PC-9 (cell line): Measurements from ENCODE around the gene FAM219A. TPM values are rescaled to one million over a fixed set of nuclear protein-coding genes. Genes with fewer than 3 reads are reported as not detected.

ENCODE experiments used
- BruUV-seq: library from RNA; stranded (reverse); fragments of 400-500 nt; replicated peaks from 2 replicates; lab custom pipeline; 2021; lab: Mats Ljungman, UMichigan
- CTCF ChIA-PET: fragments of 300-600 bp; sonication (Branson Sonifier 250); formaldehyde crosslinking; loops from one replicate; lab custom pipeline; 2022; ENCODE audit warnings: antibody characterized with exemption; lab: Charles Lee
- POLR2A ChIA-PET: fragments of 300-600 bp; sonication (Branson Sonifier 250); formaldehyde crosslinking; loops from one replicate; lab custom pipeline; 2022; ENCODE audit warnings: antibody characterized with exemption; ENCODE audit not compliant: unreplicated experiment; lab: Charles Lee
- DNase-seq, 2 experiments: peaks; one replicate each; pipeline versions ENCODE4 v3.0.0 to v3.0.0-alpha.2; 2015 to 2022; ENCODE audit warnings: mixed read lengths in 1 of 2
- H2AFZ ChIP-seq: fragments of 200-600 bp; sonication (generic); 2 replicates; pipeline ENCODE4 v1.8.1; 2017; ENCODE audit warnings: antibody characterized with exemption
- H3F3A ChIP-seq: fragments of 200-600 bp; sonication (generic); 2 replicates; pipeline ENCODE4 v1.8.1; 2017; ENCODE audit warnings: antibody characterized with exemption, mild to moderate bottlenecking, low read depth; ENCODE audit not compliant: insufficient read depth
- H3K27ac ChIP-seq: fragments of 200-600 bp; sonication (generic); 2 replicates; pipeline ENCODE4 v1.6.1; 2016; ENCODE audit warnings: mixed run types
- H3K27me3 ChIP-seq: fragments of 200-600 bp; sonication (generic); 2 replicates; pipeline ENCODE4 v1.6.1; 2016; ENCODE audit warnings: low read depth, mixed run types; ENCODE audit not compliant: insufficient read depth
- H3K36me3 ChIP-seq: fragments of 200-600 bp; sonication (generic); 2 replicates; pipeline ENCODE4 v1.6.1; 2016; ENCODE audit warnings: low read depth, mixed run types
- H3K4me1 ChIP-seq: fragments of 200-600 bp; sonication (generic); replicated peaks from 2 replicates; pipeline ENCODE4 v1.6.1; 2016; ENCODE audit warnings: mixed run types; ENCODE audit not compliant: insufficient read depth
- H3K4me2 ChIP-seq: fragments of 200-600 bp; sonication (generic); 2 replicates; pipeline ENCODE4 v1.6.1; 2017; ENCODE audit warnings: mixed run types
- H3K4me3 ChIP-seq: fragments of 200-600 bp; sonication (generic); 2 replicates; pipeline ENCODE4 v1.6.1; 2016; ENCODE audit warnings: mixed run types
- H3K79me2 ChIP-seq: fragments of 200-600 bp; sonication (generic); 2 replicates; pipeline ENCODE4 v1.6.1; 2017; ENCODE audit warnings: low read depth, mixed run types
- H3K9me2 ChIP-seq: fragments of 200-600 bp; sonication (generic); 2 replicates; pipeline ENCODE4 v1.8.1; 2017; ENCODE audit warnings: mild to moderate bottlenecking; ENCODE audit not compliant: insufficient read depth
- H3K9me3 ChIP-seq: fragments of 200-600 bp; sonication (generic); 2 replicates; pipeline ENCODE4 v1.8.1; 2016; ENCODE audit warnings: low read depth; ENCODE audit not compliant: insufficient read depth
- H4K20me1 ChIP-seq: fragments of 200-600 bp; sonication (generic); 2 replicates; pipeline ENCODE4 v1.8.1; 2017; ENCODE audit not compliant: insufficient read depth
- EZH2 ChIP-seq: fragments of 200-600 bp; sonication (generic); IDR thresholded peaks from 2 replicates; pipeline ENCODE4 v1.8.0; 2017; ENCODE audit warnings: antibody characterized with exemption, low read depth
- intact Hi-C: fragments of 100-400 bp; cut with micrococcal nuclease; formaldehyde crosslinking; loops from one replicate; pipeline ENCODE4 v1.10.0; 2022; ENCODE audit not compliant: unreplicated experiment
- total RNA-seq: library from RNA; stranded (reverse); gene quantifications from 2 replicates; pipeline ENCODE4 v1.2.3, GENCODE V29; 2021
- TF ChIP-seq, protein P1 (sequence below): fragments of 200-600 bp; sonication (generic); conservative IDR thresholded peaks from 2 replicates; pipeline ENCODE4 v1.6.1; 2017; ENCODE audit warnings: mixed run types, antibody characterized with exemption, mild to moderate bottlenecking, moderate library complexity

FAM219A gene
- total RNA-seq, 1 experiment from 2014 or later, result 15.6 TPM

DNA sequence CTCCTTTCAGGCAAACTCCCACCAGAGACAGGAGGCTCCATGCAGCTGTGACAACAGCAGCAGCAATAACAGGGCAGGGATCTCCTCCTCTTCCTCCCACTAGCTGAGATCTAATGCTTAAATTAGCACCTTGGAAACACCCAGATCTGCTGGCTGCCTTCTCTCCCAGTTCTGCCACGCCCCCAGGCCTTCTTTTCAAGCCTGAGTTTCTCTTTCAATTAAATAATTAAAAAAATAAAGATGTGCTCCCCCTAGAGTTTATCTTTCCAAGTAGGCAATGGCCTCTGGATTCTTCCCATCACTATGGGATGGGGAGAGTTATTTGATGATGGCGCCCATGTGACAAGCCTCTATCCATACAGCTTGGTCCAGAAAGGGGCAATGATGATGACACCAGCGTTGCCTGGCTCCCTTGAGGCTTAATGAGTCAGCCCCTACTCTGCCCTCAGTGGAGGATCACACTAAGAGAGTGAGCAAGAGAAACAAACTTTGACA is 3.8 kb downstream of the FAM219A start:
- peaks cover 20% of the 10 kb centered on the region; the same call in 1 of the 2 replicates for H3F3A ChIP-seq
- no peaks in the 10 kb centered on the region for H4K20me1 ChIP-seq
- no peaks in the 10 kb centered on the region for H3K9me2 ChIP-seq
- H3K9me3 ChIP-seq, result no peaks in the 10 kb centered on the region
- H3K4me3 ChIP-seq, result no peak overlapping the region
- no peak overlapping the region for H3K4me2 ChIP-seq
- ChIA-PET CTCF (interaction anchor here (1.1 kb wide), 1 partner anchor 23 kb away, joined by 4 read pairs; no protein-coding TSS in a partner anchor), POLR2A (interaction anchor here (0.7 kb wide), 1 partner anchor 336 kb away, joined by 3 read pairs; no protein-coding TSS in a partner anchor)
- no TSS peak for BruUV-seq
- H3K27me3 ChIP-seq, result no peaks in the 10 kb centered on the region
- TF ChIP-seq, protein P1, sequence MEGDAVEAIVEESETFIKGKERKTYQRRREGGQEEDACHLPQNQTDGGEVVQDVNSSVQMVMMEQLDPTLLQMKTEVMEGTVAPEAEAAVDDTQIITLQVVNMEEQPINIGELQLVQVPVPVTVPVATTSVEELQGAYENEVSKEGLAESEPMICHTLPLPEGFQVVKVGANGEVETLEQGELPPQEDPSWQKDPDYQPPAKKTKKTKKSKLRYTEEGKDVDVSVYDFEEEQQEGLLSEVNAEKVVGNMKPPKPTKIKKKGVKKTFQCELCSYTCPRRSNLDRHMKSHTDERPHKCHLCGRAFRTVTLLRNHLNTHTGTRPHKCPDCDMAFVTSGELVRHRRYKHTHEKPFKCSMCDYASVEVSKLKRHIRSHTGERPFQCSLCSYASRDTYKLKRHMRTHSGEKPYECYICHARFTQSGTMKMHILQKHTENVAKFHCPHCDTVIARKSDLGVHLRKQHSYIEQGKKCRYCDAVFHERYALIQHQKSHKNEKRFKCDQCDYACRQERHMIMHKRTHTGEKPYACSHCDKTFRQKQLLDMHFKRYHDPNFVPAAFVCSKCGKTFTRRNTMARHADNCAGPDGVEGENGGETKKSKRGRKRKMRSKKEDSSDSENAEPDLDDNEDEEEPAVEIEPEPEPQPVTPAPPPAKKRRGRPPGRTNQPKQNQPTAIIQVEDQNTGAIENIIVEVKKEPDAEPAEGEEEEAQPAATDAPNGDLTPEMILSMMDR, result peak; percentile 25; the same call in 1 of the 2 replicates
- TF ChIP-seq EZH2, result no peak
- peaks cover 26% of the 10 kb centered on the region for H3K4me1 ChIP-seq
- intact Hi-C loops, result no loop called here
- H3K36me3 ChIP-seq, result no peaks in the 10 kb centered on the region
- H3K27ac ChIP-seq, result no peak overlapping the region
- H2AFZ ChIP-seq, result no peak overlapping the region
- DNase-seq, result peak; percentile 31 to 46
- H3K79me2 ChIP-seq, result peaks cover 59% of the 10 kb centered on the region

DNA sequence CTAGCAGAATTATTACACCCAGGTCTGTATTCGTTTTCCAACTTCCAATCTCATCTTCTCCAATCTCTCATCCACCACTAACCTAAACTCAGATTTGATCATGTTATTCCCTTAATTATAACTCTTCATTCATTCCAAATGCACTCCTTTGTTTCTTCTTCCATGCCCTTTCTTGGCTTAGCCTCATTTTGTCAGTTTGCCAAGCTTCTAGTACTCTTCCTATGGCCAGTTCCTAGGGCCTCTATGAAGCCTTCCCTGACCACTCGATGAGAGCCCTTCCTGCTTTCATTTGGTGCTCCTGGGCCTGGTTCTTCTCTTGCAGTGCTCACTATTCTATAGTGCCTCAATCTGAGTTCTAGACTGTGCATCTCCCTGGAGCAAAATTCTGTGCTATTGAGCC is 5.8 kb downstream of the FAM219A start:
- Histone ChIP-seq H3F3A (peaks cover 20% of the 10 kb centered on the region; the same call in 1 of the 2 replicates), H4K20me1 (no peaks in the 10 kb centered on the region), H3K27ac (no peak overlapping the region), H3K4me1 (peaks cover 26% of the 10 kb centered on the region), H3K4me3 (no peak overlapping the region), H3K9me3 (no peaks in the 10 kb centered on the region), H3K4me2 (no peak overlapping the region), H3K79me2 (peaks cover 71% of the 10 kb centered on the region), H2AFZ (no peak overlapping the region), H3K27me3 (no peaks in the 10 kb centered on the region), H3K36me3 (no peaks in the 10 kb centered on the region), H3K9me2 (no peaks in the 10 kb centered on the region)
- intact Hi-C loops, result no loop called here
- DNase-seq, result no peak
- no TSS peak for BruUV-seq
- POLR2A ChIA-PET, result no interaction called here
- CTCF ChIA-PET, result no interaction called here
- TF ChIP-seq, protein P1, result no peak
- TF ChIP-seq EZH2, result no peak

- Histone ChIP-seq H3K4me3 (no peak overlapping the region), H3K4me2 (peak overlapping the region; percentile 47), H3K27ac (peak overlapping the region; percentile 50), H4K20me1 (no peaks in the 10 kb centered on the region), H3K9me2 (no peaks in the 10 kb centered on the region), H3F3A (peaks cover 20% of the 10 kb centered on the region; the same call in 1 of the 2 replicates), H3K9me3 (no peaks in the 10 kb centered on the region), H3K79me2 (peaks cover 61% of the 10 kb centered on the region), H3K36me3 (no peaks in the 10 kb centered on the region), H3K4me1 (peaks cover 26% of the 10 kb centered on the region), H2AFZ (0 out of 2 replicates have a peak overlapping the region, but pooled peaks have one; percentile 33), H3K27me3 (no peaks in the 10 kb centered on the region)
- intact Hi-C loops, result no loop called here
- DNase-seq, result peak; percentile 37 to 52
- TF ChIP-seq EZH2, result no peak
- ChIA-PET POLR2A (no interaction called here), CTCF (interaction anchor here (1.0 to 1.3 kb wide), 2 partner anchors 10 to 46 kb away, joined by 3 read pairs; no protein-coding TSS in a partner anchor)
- BruUV-seq, result no TSS peak
Observed at GRCh38 chr9:34451545-34451944, 6.8 kb downstream of the FAM219A start.
